ENCODE data around the gene MMP17.

DNA sequence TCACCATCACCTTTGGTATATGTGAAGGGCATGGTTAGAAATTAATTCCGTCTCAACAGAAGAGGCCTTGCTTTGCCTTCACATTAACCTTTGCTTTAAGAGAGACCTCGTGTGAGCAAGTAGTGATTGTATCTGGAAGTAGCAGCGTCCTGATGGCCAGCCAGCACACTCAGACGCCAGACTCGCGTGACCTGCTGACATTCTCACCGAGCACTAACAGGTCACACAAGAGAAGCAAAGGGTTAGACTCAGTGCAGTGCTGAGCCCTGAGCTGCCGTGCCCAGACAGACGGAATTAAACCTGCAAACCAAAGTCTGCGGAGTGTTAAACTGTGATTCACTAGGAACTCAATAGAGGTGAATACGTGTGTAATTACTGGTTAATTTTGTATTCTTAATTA lies 40.1 kb upstream of the MMP17 start:
- TF ChIP-seq CTCF (IDR thresholded peaks at IDR 0.05; ENCODE audit: low read length) (no peak), EZH2 (IDR thresholded peaks at IDR 0.05; ENCODE audit: borderline replicate concordance, low read length) (no peak)

Measured in OCI-LY1 (cell line).